ENCODE results near the gene NEBL. TPM values are rescaled to one million over a fixed set of nuclear protein-coding genes. Genes with fewer than 3 reads are reported as not detected.

NEBL gene
- total RNA-seq, 1 donor from 2014 or later, result 106 TPM

DNA sequence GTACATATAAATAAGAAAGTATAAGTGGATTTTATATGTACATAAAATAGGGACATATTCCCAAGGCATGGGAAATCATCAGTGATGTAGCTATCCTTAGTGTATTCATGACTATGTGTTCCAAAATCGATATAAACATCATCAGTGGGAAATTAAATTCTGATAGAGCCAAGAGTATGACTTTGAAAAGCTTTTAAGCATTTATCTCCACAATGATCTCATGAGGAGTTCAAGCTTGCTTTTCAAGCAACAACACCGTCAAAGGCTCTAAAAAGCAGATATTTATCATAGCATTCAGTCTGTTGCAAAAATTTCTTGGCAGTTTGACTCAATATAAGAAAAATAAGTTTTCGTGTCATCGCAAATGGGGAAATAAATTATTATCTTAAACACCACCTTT, 14.5 kb upstream of the NEBL start:
- Histone ChIP-seq H3K27me3 (no peaks in the 10 kb centered on the region), H3K27ac (no peak overlapping the region), H3K4me3 (no peak overlapping the region), H3K4me1 (no peaks in the 10 kb centered on the region), H3K9me3 (no peaks in the 10 kb centered on the region), H3K36me3 (no peaks in the 10 kb centered on the region)
- intact Hi-C loops (cut with DNase I), result no loop called here
- TF ChIP-seq, protein P1, sequence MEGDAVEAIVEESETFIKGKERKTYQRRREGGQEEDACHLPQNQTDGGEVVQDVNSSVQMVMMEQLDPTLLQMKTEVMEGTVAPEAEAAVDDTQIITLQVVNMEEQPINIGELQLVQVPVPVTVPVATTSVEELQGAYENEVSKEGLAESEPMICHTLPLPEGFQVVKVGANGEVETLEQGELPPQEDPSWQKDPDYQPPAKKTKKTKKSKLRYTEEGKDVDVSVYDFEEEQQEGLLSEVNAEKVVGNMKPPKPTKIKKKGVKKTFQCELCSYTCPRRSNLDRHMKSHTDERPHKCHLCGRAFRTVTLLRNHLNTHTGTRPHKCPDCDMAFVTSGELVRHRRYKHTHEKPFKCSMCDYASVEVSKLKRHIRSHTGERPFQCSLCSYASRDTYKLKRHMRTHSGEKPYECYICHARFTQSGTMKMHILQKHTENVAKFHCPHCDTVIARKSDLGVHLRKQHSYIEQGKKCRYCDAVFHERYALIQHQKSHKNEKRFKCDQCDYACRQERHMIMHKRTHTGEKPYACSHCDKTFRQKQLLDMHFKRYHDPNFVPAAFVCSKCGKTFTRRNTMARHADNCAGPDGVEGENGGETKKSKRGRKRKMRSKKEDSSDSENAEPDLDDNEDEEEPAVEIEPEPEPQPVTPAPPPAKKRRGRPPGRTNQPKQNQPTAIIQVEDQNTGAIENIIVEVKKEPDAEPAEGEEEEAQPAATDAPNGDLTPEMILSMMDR (IDR thresholded peaks at IDR 0.05), result no peak
- DNase-seq (no peak), ATAC-seq (no peak)

DNA sequence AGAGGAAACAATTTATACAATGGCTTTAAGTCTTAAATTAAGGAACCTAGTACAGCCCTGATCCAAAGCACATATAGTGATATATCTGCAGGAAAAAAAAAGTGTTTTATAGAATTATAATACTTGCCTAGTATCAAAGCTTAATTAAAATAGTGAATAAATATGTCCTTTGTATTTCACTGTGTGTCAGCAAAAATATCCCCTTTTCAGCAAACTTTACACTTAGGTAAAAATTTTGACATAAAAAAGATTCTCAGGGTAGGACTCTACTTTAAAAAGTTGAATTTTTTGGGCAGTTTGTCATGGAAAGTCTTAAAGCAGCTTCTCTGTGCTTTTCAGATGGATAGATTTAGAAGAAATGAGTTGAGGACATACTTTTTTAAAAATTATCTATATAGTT, 12.7 kb upstream of the NEBL start:
- TF ChIP-seq, protein P1 (IDR thresholded peaks at IDR 0.05), result no peak
- intact Hi-C loops (cut with DNase I), result no loop called here
- no peaks in the 10 kb centered on the region for H3K9me3 ChIP-seq
- H3K4me1 ChIP-seq, result no peaks in the 10 kb centered on the region
- no peak overlapping the region for H3K27ac ChIP-seq
- H3K36me3 ChIP-seq, result no peaks in the 10 kb centered on the region
- no peaks in the 10 kb centered on the region for H3K27me3 ChIP-seq
- no peak overlapping the region for H3K4me3 ChIP-seq
- DNase-seq (no peak), ATAC-seq (no peak)

DNA sequence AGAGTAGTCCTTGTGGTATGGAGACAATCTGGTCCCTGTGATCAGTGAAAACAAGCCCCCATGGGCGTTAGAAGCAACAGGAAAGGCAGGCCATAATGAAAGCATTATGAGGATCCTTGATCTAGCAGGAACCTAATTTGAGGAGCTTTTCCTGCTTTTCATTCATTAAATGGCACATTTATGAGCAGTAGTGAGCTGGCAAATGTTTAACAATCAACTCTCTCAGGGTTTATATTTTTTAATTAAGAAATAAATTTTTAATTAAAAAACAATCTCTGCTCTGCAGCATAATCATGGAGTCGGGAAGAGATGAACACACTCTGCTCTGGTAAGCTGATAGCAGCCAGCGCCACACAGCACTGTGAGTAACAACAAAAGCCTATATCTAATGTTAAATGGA, 11.3 kb upstream of the NEBL start:
- H3K27ac ChIP-seq, result no peak overlapping the region
- H3K36me3 ChIP-seq, result no peaks in the 10 kb centered on the region
- ATAC-seq (no peak), DNase-seq (no peak)
- no peaks in the 10 kb centered on the region for H3K9me3 ChIP-seq
- intact Hi-C loops (cut with DNase I), result no loop called here
- H3K4me3 ChIP-seq, result no peak overlapping the region
- TF ChIP-seq, protein P1 (IDR thresholded peaks at IDR 0.05), result no peak
- H3K27me3 ChIP-seq, result no peaks in the 10 kb centered on the region
- H3K4me1 ChIP-seq, result no peaks in the 10 kb centered on the region

DNA sequence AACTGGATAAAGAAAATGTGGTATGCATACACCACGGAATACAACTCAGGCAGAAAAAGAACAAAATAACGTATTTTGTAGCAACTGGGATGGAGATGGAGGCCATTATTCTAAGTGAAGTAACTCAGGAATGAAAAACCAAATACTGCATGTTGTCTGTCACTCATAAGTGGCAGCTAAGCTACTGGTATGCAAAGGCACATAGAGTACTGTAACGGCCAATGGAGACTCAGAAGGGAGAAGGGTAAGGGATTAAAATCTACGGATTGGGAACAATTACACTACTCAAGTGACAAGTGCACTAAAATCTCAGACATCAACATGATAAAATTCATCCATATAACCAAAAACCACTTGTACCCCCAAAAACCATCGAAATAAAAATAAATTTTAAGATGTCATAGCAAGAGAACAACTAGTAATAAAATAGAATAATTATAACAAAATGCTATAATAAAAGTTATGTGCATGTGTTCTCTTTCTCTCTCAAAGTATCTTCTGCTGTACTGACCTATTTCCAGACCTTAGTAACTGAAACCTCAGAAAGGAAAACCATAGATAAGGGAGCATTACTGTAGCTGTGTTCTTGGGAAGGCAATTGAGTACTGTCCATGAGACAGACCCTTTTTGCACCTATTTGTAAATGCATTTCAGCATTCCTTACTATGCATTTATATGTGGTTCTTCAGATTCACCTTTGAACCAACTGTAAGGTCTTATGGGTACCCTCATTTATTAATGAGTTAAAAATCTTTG, 6.7 kb upstream of the NEBL start:
- Histone ChIP-seq H3K27ac (no peak overlapping the region), H3K36me3 (no peaks in the 10 kb centered on the region), H3K9me3 (no peaks in the 10 kb centered on the region), H3K4me3 (no peak overlapping the region), H3K27me3 (no peaks in the 10 kb centered on the region), H3K4me1 (no peaks in the 10 kb centered on the region)
- intact Hi-C loops (cut with DNase I), result no loop called here
- no peak for DNase-seq
- TF ChIP-seq, protein P1 (IDR thresholded peaks at IDR 0.05), result no peak
- ATAC-seq, result no peak

DNA sequence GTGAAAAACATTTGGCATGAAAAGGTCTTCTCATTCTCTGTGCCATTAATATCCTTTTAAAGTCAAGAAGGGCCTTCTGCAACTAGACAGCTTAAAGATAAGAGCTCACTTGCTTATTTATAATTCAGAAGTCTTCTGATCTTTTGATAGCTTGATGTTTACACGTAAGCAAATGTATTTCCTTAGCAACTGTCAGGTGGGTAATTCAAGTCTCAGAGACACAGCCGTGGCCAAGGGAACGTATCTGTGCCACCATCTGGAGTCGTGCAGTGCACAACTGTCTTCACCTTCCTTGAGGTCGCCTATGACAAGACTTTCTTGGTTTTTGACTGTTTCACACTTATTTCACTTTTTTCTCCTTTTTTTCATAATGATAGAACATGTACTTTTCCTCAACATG, 4.0 kb upstream of the NEBL start:
- H3K27me3 ChIP-seq, result no peaks in the 10 kb centered on the region
- H3K4me1 ChIP-seq, result peaks cover 5% of the 10 kb centered on the region
- TF ChIP-seq, protein P1 (IDR thresholded peaks at IDR 0.05), result no peak
- intact Hi-C loops (cut with DNase I), result no loop called here
- H3K27ac ChIP-seq, result no peak overlapping the region
- no peak for DNase-seq
- no peaks in the 10 kb centered on the region for H3K9me3 ChIP-seq
- H3K36me3 ChIP-seq, result no peaks in the 10 kb centered on the region
- ATAC-seq, result no peak
- no peak overlapping the region for H3K4me3 ChIP-seq

Data from upper lobe of right lung (tissue), 1 donor.